ACC112 (cell line): ENCODE results near the gene STK11IP.

Experiments used
- H2AFZ ChIP-seq: fragments of 200-600 bp; sonication (generic); one replicate; pipeline ENCODE4 v1.6.0; 2017; ENCODE audit warnings: antibody characterized with exemption, low read length; ENCODE audit not compliant: unreplicated experiment
- H3K27ac ChIP-seq: fragments of 200-600 bp; sonication (generic); 2 replicates; pipeline ENCODE4 v1.5.1; 2014; ENCODE audit warnings: low read depth, mild to moderate bottlenecking, antibody characterized with exemption, low read length, moderate library complexity
- H3K27me3 ChIP-seq: fragments of 200-600 bp; sonication (generic); 2 replicates; pipeline ENCODE4 v1.6.1; 2014; ENCODE audit warnings: mild to moderate bottlenecking, antibody characterized with exemption, low read length, moderate library complexity, mixed read lengths; ENCODE audit not compliant: insufficient read depth
- H3K36me3 ChIP-seq: fragments of 200-600 bp; sonication (generic); 2 replicates; pipeline ENCODE4 v1.6.1; 2016; ENCODE audit warnings: mild to moderate bottlenecking, antibody characterized with exemption, low read length, moderate library complexity, mixed read lengths; ENCODE audit not compliant: insufficient read depth
- H3K4me1 ChIP-seq: fragments of 200-600 bp; sonication (generic); one replicate; pipeline ENCODE4 v1.6.1; 2016; ENCODE audit warnings: low read length, mixed read lengths; ENCODE audit not compliant: insufficient read depth, unreplicated experiment, control insufficient read depth
- H3K4me3 ChIP-seq: fragments of 200-600 bp; sonication (generic); 2 replicates; pipeline ENCODE4 v1.5.1; 2014; ENCODE audit warnings: mild to moderate bottlenecking, low read depth, low read length
- H3K79me2 ChIP-seq: fragments of 200-600 bp; sonication (generic); one replicate; pipeline ENCODE4 v1.6.0; 2016; ENCODE audit warnings: low read length; ENCODE audit not compliant: control insufficient read depth, unreplicated experiment, insufficient read depth

STK11IP gene

GRCh38 chr2:219572237-219573001, 25.2 kb upstream of the STK11IP start, which contains the start of gene INHA:
Gene INHA, plus strand, starts transcription at chr2:219572310. Its CDS starts 65 bp downstream, at chr2:219572375.
- Histone ChIP-seq H3K79me2 (peaks cover 3% of the 10 kb centered on the region), H3K4me3 (peak within 1 kb of the TSS; percentile 82), H3K36me3 (no peaks in the 10 kb centered on the region), H3K27me3 (peaks cover 4% of the 10 kb centered on the region; the same call in 1 of the 2 replicates), H3K4me1 (peaks cover 16% of the 10 kb centered on the region), H2AFZ (peak within 1 kb of the TSS; percentile 97), H3K27ac (no peak within 1 kb of the TSS)

GRCh38 chr2:219573166-219573565, 24.5 kb upstream of the STK11IP start:
- peaks cover 16% of the 10 kb centered on the region for H3K4me1 ChIP-seq
- H3K36me3 ChIP-seq: no peaks in the 10 kb centered on the region
- H2AFZ ChIP-seq: no peak overlapping the region
- H3K27ac ChIP-seq: no peak overlapping the region
- H3K4me3 ChIP-seq: no peak overlapping the region
- H3K27me3 ChIP-seq: peaks cover 4% of the 10 kb centered on the region; the same call in 1 of the 2 replicates
- peaks cover 3% of the 10 kb centered on the region for H3K79me2 ChIP-seq

GRCh38 chr2:219574484-219575311, 23.0 kb upstream of the STK11IP start:
- H3K36me3 ChIP-seq: no peaks in the 10 kb centered on the region
- H3K79me2 ChIP-seq: peaks cover 3% of the 10 kb centered on the region
- no peak overlapping the region for H3K4me3 ChIP-seq
- peaks cover 12% of the 10 kb centered on the region for H3K4me1 ChIP-seq
- H2AFZ ChIP-seq: no peak overlapping the region
- H3K27ac ChIP-seq: no peak overlapping the region
- peaks cover 4% of the 10 kb centered on the region; the same call in 1 of the 2 replicates for H3K27me3 ChIP-seq

GRCh38 chr2:219575566-219576504, 21.8 kb upstream of the STK11IP start:
- no peaks in the 10 kb centered on the region for H3K36me3 ChIP-seq
- peaks cover 7% of the 10 kb centered on the region for H3K4me1 ChIP-seq
- H3K27me3 ChIP-seq: peaks cover 4% of the 10 kb centered on the region; the same call in 1 of the 2 replicates
- no peak overlapping the region for H3K27ac ChIP-seq
- no peaks in the 10 kb centered on the region for H3K79me2 ChIP-seq
- H3K4me3 ChIP-seq: no peak overlapping the region
- no peak overlapping the region for H2AFZ ChIP-seq

- Histone ChIP-seq H3K4me1 (peaks cover 3% of the 10 kb centered on the region), H3K4me3 (no peak overlapping the region), H3K36me3 (no peaks in the 10 kb centered on the region)
Observed at GRCh38 chr2:219576505-219577388, 20.9 kb upstream of the STK11IP start.

GRCh38 chr2:219578811-219579613, 18.6 kb upstream of the STK11IP start:
- peaks cover 4% of the 10 kb centered on the region; the same call in 1 of the 2 replicates for H3K27me3 ChIP-seq
- no peaks in the 10 kb centered on the region for H3K79me2 ChIP-seq
- H3K4me1 ChIP-seq: no peaks in the 10 kb centered on the region
- H3K36me3 ChIP-seq: no peaks in the 10 kb centered on the region
- H2AFZ ChIP-seq: peak overlapping the region; percentile 77
- H3K27ac ChIP-seq: no peak overlapping the region
- no peak overlapping the region for H3K4me3 ChIP-seq

More at GRCh38 chr2:219576505-219577388, 20.9 kb upstream of the STK11IP start:
- Histone ChIP-seq H3K79me2 (no peaks in the 10 kb centered on the region), H2AFZ (no peak overlapping the region), H3K27ac (no peak overlapping the region), H3K27me3 (peaks cover 4% of the 10 kb centered on the region; the same call in 1 of the 2 replicates)

- Histone ChIP-seq H3K27ac (no peak overlapping the region), H3K79me2 (no peaks in the 10 kb centered on the region), H3K4me1 (no peaks in the 10 kb centered on the region), H2AFZ (no peak overlapping the region), H3K4me3 (no peak overlapping the region), H3K36me3 (no peaks in the 10 kb centered on the region), H3K27me3 (peaks cover 11% of the 10 kb centered on the region; the same call in 1 of the 2 replicates)
Observed at GRCh38 chr2:219581346-219581745, 16.3 kb upstream of the STK11IP start.

GRCh38 chr2:219591091-219591490, 6.6 kb upstream of the STK11IP start:
- Histone ChIP-seq H2AFZ (no peak overlapping the region), H3K4me1 (no peaks in the 10 kb centered on the region), H3K27ac (no peak overlapping the region), H3K79me2 (no peaks in the 10 kb centered on the region), H3K36me3 (no peaks in the 10 kb centered on the region), H3K4me3 (no peak overlapping the region), H3K27me3 (peaks cover 2% of the 10 kb centered on the region; the same call in 1 of the 2 replicates)

GRCh38 chr2:219592736-219593135, 4.9 kb upstream of the STK11IP start:
- no peak overlapping the region for H2AFZ ChIP-seq
- H3K79me2 ChIP-seq: no peaks in the 10 kb centered on the region
- H3K4me1 ChIP-seq: peaks cover 5% of the 10 kb centered on the region
- no peak overlapping the region for H3K4me3 ChIP-seq
- no peaks in the 10 kb centered on the region for H3K27me3 ChIP-seq
- no peak overlapping the region for H3K27ac ChIP-seq
- no peaks in the 10 kb centered on the region for H3K36me3 ChIP-seq
